Mesangial cell (primary cell): ENCODE data around the gene ING3. TPM values are rescaled to one million over a fixed set of nuclear protein-coding genes. Genes with fewer than 3 reads are reported as not detected.

Source experiments
- total RNA-seq: library from RNA; depleted of rRNA; stranded (reverse); fragments of >200 nt; gene quantifications from 2 replicates; pipeline ENCODE4 v1.2.3, GENCODE V29; 2015

ING3 gene
- 7.4 and 7.5 TPM in 2 replicates for total RNA-seq

DNA sequence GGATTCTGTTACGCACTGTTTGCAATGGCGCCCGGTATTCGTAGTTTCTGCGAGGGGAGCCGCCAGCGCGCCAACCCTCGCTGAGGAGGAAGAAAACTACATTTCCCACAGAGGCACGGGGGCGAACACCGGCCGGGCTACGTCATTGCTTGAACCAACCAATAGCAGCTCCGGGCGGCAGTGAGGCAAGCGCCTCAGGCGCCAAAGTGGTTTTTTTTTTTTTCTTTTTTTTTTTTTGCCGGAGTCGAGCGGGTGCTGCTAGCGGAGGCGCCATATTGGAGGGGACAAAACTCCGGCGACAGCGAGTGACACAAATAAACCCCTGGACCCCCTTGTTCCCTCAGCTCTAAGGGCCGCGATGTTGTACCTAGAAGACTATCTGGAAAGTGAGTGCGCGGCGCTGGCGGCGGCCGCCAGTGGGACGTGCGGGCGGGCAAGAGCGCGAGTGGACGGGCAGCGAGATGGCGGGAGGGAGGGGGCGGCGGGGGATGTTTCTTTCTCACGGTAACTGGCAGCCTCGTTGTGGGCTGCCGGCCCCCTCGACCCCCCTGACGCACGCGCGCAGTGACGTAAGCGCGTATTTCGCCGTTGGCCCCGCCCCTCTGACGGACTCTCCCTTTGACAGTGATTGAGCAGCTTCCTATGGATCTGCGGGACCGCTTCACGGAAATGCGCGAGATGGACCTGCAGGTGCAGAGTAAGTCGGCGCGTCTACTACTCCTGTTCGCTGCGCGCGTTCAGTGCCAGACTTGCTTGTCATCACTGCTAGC lies at the start of gene ING3:
TSS of gene ING3 (plus strand) at position 239 of the 770 bp plus-strand sequence. CDS start at position 359, 120 bp downstream.

DNA sequence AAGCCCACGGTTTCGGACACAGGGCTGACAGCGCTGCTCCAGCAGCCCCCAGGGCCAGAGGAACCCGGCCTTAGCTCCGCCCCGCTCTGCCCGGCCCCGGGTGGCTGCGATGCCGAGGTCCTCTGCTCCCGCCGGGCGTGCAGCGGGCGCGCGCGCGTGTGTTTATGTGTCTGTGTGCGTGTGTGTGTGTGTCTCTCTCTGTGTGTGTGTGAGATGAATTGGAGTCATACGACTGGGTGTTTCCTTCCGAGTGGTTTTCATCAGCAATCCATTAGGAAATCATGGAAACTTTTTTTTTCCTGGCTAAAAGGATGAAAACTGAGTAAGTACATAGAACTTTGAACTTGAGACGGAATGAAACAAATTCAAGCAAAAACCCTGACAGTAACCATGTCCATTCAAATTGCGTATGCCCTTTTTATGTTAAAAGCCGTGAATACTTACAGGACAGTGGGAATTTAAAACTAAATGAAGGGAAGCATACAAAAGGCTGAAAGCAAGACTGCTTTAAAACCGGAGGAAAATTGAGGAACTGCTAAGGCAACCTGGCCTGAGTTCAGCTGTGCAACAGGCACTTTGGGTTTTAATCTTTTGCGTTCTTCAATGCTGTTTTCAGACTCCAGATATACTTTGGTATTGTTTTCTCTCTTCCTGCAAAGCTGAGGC lies 38.1 kb downstream of the ING3 start, which contains the start of gene CPED1:
TSS of gene CPED1 (plus strand) at position 121 of the 666 bp plus-strand sequence. CDS start 911 bp downstream, outside the sequence.

Other genes starting within 250 kb of the ING3 start
- 5.5 and 33.7 TPM in 2 replicates for gene TSPAN12, start 92.6 kb upstream of the ING3 start, total RNA-seq
- gene CPED1, start 37.9 kb downstream of the ING3 start, total RNA-seq = 2.0 and 6.8 TPM in 2 replicates